Purkinje cell (primary cell): Measurements from ENCODE around the gene CATSPERB. TPM values are rescaled to one million over a fixed set of nuclear protein-coding genes. Genes with fewer than 3 reads are reported as not detected.

ENCODE experiments used
- polyA plus RNA-seq: library from polyadenylated mRNA; unstranded; fragments of >200 nt; fragmentation: Nextera tagmentation; gene quantifications from 2 replicates; pipeline ENCODE4 v1.2.1, GENCODE V29; 2014

The CATSPERB gene
- not detected in 2 replicates for polyA plus RNA-seq

GRCh38 chr14:91731986-91732385, at the start of gene CATSPERB:
TSS of gene CATSPERB (minus strand) at chr14:91732086. CDS start at chr14:91729479, 2,607 bp downstream.

Other genes with a start within 250 kb of the CATSPERB start
- 10.4 and 10.6 TPM in 2 replicates for gene PPP4R3A, start 221.8 kb downstream of the CATSPERB start, polyA plus RNA-seq
- gene TC2N, start 135.4 kb upstream of the CATSPERB start, polyA plus RNA-seq: 0.51 TPM in 1 of 2 replicates, not detected in the other
- gene FBLN5, start 215.6 kb upstream of the CATSPERB start, polyA plus RNA-seq: 4.5 and 17.8 TPM in 2 replicates